GM21367 (cell line): ENCODE data around the gene APOL6.
"Not testable (repeated sequence)": the region's sequence is repeated elsewhere in the genome, so short reads cannot be mapped to it uniquely, and the experiment has no call there.

Source experiments
- ATAC-seq: cut with Tn5 transposase; IDR thresholded peaks from one replicate; pipeline ENCODE4 v1.9.1; 2021; ENCODE audit not compliant: unreplicated experiment

The APOL6 gene

DNA sequence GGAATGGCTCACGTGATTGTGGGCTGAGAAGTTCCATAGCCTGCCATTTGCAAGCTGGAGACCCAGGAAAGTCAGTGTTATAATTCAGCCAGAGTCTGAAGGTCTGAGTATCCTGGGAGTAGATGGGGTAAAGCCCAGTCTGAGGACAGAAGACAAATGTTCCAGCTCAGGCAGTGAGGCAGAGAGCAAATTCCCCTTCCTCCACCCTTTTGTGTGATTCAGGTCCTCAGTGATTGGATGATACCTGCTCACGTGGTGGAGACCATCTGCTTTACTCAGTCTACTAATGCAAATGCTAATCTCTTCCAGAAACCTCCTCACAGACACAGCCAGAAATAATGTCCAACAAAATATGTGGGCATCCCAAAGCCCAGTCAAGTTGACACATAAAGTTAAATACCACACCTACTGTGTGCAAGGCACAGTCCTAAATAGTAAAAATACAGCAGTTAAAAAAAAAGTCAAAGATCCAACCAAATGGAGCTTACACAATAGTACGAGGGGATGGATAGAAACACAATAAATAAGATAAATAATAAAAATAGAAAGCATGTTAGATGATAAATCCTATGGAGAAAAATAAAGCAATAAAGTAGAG lies 13.2 kb upstream of the APOL6 start:
- ATAC-seq = no peak

DNA sequence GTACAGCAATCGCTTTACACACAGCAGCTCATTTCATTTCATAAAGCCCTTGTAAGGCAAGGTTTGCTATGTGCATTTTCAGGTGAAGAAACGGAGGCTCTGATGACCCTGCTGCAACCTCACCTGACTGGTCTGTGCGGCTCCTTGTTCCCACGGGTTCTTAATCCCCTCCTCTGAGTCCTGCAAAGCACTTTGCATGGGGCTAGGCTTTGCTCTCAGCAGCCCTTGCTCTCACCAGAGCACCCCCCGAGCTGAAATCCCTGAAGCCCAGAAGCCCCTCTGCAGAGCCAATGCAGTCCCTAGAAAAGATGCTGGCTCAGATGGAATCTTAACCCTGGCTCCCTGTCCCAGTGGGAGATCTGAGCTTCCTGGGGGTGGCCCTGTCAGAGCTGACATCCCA lies 11.0 kb upstream of the APOL6 start:
- no peak for ATAC-seq

DNA sequence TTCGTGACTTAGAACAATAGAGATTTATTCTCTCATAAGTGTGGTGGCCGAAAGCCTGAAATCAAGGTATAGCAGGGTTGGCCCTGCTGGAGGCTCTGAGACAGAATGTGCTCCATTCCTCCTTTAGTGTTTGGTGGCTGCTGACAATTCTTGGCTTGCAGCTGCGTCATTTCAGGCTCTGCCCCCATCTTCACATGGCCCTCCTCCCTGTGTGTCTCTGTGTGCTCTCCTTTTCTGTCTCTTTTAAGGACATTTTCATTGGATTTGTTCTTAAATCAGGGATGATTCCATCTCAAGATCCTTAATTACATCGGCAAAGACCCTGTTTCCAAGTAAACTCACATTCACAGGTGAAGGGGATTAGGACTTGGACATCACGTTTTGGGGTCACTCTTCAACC lies 10.2 kb upstream of the APOL6 start:
- no peak for ATAC-seq

DNA sequence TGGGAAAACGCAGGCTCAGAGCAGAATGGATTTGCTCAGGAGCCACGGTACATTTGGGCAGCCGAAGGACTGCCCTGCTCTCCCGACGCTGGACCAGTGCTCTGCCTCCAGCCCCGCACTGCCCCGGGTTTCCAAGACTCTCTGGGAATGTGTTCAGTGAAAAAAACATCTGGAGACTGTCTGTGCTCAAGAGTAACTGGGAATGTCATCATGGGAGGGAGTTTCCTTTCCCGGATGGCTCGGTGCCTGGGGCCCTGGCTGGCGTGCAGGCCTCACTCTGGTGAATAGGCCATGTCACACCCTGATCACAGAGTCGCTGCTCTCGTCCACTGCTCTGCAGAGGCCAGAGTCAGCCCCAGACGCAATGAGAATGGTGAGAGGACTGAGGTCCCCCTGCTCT lies 9.8 kb upstream of the APOL6 start:
- no peak for ATAC-seq

DNA sequence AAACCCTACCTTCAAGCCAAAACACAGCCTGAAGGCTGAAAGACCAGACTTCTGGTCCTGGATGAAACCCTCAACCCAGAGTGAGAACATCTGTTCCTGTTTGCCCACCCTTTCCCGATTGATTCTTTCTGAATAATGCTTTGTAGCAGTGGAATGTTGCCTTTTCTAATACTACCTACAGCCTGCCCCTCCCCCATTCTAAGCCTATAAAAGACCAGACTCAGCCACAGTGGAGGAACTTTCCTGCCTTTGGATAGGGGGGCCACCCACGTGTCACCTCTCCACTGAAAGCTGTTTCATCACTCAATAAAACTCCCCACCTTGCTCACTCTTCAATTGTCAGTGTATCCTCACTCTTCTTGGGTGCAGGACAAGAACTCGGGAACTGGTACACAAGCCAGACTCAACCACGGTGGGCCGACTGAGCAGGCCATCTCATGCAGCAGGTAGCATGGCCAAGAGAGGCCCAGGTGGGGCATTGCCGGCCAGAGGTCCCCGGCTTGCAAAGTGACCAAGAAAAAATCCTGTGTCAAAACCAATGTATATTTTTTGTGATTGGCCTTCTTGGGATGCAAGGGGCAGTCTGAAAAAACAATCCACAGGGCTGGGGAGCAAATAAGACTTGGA lies 6.6 kb upstream of the APOL6 start:
- no peak for ATAC-seq

DNA sequence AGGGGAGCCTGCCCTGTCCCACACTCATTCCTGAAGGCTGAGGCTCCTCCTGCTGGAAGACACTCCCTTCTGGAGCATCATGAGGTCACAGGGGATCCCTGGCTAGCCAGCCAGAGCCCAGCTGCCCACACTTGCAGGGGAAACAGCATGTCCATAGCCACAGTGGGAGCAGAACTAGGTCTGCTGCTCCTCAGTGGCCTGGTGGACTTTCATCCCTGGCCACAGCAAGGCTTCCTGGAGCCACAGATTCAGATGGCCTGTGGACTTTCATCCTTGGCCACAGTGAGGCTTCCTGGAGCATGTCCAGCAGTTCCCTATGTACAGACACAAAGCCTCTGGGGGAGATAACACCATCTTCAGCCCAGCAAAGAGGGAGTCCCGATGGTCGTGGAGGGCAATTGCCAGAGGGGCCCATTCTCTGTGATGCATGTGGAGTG lies 5.9 kb upstream of the APOL6 start:
- ATAC-seq = no peak

DNA sequence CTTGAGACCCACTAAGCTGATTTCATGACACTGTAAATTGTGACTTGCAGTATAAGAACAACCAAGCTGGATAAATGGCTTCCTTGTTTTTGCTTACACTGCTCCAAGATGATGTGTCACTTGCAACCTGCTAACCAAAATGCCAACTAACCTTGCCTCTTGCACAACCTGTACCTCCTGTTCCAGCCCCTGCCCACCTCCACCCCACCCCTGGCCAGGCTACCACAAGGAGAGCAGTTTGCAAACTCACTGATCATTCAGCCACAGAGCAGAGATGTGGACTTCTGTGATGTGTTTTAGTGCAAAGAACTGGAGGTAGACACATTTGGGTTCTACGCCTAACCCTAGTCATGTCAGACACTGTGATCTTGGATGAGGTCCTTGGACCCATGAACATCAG lies 4.3 kb upstream of the APOL6 start:
- no peak for ATAC-seq

DNA sequence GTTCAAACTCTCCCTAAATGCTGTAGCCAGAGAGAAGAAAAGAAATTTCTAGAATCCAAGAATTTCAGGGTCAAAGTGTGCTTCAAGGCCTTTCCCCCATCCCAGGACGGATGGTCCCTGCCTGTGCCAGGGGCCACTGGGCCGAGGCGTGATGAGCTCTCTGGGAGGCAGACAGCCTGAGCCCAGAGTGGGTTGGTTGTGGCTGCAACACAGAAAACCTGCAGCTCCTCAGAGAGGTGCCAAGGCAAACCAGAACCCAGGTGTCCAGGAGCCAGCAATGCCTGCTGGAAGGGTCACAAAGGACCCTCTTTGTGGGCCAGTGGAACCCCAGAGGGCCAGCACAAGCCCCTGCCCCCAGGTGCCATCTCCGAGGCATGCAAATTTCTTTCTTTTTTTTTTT lies 2.6 kb upstream of the APOL6 start:
- ATAC-seq = no peak

DNA sequence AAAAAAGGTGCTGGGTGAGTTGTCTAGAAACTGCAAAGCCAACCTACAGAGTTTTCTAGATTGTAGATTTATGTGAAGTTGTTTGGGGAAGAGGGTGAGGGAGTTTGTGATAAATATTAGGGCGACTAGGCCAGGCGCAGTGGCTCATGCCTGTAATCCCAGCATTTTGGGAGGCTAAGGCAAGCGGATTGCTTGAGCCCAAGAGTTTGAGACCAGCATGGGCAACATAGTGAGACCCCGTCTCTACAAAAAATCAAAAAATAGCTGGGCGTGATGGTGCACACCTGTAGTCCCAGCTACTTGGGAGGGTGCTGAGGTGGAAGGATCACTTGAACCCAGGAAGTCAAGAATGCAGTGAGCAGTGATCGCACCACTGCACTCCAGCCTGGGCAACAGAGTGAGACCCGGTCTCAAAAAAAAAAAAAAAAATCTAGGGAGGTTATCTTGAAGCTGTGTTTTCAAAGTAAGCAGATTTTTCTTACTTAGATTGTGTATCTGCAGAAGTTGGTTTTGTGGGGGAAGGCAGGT lies 844 bp downstream of the APOL6 start:
- ATAC-seq = no peak

DNA sequence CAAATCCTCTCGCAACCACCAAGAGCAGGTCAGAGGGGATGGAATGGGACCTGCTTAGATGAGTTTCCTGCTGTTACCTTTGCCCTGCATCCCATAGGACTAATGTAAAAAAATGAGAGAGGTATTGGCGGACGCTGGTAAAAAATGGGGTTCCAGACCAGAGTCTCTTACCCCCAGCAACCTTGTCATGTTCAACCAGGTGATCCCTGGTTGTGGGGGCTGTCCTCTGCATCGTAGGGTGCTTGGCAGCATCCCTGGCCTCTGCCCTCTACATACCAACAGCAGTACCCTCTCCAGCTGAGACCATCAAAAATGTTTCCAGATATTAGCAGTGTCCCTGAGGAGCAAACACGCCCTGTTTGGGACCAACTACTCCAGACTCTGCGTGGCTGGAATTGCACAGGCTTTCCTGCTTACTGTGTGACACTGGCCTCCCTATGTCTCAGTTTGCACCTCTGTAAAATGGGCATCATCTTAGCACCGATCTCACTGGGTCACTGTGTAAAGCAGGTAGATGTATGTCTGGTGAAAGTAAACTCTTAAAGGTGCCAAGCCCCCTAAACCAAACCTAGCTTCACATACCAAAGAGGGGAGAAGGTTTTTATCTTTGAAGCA lies 1.5 kb downstream of the APOL6 start:
- ATAC-seq = no peak

DNA sequence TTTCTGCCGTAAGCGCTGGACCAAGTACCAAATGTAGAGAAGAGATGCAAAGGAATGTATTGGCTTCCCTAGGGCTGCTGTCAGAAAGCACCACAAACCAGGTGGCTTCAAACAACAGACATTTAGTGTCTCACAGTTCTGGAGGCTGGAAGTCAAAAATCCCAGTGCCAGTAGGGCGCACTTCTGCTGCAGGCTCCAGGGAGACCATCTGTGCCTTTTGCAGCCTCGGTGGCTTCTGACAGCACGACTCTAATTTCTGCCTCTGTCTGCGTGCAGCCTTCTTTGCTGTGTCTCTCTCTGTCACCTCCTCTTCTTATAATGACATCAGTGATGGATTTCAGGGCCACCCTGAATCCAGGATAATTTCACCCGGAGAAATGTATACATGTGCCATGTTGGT lies 2.8 kb downstream of the APOL6 start:
- no peak for ATAC-seq

DNA sequence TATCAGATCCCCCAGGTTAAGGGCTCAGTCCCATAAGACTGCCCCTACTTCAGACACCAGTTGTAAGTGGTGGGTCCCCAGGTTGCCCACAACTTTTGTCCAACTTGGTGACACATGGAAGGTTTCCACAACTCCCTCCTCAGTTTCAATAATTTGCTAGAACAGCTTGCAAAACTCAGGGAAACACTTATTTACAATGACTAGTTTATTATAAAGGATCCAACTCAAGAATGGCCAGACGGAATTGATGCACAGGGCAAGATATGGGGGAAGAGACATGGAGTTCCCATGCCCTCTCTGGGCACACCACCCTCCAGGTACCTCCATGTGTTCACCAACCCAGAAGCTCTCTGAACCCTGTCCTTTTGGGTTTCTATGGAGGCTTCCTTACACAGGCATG lies 5.6 kb downstream of the APOL6 start:
- no peak for ATAC-seq

DNA sequence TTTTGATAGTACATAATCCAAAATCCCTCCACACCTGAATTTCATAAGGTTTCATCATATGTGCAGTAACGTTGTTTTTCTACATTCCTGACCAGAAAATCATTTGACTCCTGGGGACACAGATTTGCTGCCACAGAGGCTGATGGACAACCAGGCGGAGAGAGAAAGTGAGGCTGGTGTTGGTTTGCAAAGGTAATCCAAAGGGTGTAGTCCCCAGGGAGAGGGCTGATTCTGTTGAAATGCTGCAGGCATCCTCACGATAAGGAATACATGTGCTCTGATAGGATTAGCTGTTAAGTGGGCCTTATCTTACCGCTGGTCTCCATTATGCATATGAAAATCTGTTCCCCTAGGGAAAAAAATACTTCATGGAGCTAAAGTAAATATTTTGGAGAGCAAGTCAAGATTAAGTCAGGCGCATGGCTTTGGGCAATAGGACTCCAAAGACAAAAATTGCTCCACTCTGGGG lies 8.1 kb downstream of the APOL6 start:
- no peak for ATAC-seq

DNA sequence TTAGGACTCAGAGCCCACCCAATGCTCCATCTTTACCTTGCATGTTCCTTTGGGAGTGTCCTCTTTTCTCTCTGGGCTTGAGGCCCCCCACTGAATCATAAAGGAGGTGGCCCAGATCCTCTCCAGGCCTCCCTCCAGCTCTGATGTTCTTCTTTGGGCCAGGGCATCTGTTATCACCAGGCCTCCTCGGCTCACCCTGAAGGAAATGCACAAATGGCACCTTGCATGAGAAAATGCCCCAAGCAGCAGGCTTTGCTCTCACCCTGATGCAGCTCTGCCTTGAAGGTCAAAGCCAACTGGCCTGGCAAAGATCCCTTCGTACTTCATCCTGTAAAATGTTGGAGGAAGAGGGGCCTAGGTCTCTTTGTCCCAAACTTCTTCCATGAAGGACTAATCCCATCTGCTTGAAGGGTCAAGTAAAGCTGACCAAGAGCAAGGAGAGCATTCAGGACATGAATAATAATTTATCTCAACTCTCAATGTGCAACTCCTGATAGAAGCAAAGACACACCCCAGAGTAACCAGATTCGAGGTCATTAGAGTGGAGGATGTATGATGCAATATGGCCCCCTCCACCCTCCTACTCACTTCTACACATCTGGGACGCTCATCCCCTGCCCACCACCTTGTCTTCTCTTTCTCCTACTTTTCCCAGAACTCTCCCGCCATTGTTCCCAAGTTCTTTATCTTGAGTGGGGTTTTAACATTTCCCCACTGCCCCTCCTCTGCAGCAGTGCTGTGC lies 9.5 kb downstream of the APOL6 start:
- no peak for ATAC-seq

DNA sequence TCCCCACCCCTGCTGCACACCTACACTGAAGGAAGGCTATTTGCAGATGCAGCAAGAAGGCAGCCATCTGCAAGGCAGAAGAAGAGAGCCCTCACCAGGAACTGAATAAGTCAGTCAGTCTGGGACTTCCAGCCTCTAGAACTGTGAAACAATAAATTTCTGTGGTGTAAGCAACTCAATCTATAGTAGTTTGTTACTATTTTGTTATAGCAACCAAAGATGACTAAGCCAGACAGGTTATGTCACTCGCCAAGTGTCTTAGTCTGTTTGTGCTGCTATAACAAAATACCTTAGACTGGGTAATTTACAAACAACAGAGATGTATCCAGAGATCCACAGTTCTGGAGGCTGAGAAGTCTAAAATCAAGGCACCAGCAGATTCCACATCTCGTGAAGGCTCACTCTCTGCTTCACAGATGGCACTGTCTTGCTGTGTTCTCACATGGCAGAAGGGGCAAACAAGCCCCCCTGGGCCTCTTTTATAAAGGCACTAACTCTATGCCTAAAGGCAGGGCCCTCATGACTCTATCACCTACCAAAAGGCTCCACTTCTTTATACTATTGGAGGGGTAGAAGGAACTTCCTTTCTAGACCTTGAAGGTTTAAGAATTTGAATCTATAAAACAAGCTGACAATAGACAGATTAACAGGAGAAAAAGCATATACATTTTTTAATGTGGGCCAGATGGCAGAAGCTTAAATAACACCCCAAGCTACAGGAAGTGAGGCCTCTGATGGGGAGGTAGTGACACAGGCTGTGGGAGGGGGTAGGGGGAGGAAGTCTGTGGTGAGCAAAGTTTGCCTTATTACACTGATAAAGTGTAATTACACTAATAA lies 12.3 kb downstream of the APOL6 start:
- no peak for ATAC-seq

DNA sequence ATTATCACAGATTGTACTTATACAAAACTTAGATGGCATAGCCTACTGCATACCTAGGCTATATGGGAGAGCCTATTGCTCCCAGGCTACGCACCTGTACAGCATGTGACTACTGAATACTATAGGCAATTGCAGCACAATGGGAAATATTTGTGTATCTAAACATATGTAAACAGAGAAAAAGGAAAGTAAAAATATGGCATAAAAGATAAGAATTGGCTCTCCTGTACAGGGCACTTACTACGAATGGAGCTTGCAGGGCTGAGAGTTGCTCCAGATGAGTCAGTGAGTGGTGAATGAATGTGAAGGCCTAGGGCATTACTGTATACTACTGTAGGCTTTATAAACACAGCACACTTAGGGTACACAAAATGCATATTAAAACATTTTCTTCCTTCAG lies 13.2 kb downstream of the APOL6 start:
- no peak for ATAC-seq

DNA sequence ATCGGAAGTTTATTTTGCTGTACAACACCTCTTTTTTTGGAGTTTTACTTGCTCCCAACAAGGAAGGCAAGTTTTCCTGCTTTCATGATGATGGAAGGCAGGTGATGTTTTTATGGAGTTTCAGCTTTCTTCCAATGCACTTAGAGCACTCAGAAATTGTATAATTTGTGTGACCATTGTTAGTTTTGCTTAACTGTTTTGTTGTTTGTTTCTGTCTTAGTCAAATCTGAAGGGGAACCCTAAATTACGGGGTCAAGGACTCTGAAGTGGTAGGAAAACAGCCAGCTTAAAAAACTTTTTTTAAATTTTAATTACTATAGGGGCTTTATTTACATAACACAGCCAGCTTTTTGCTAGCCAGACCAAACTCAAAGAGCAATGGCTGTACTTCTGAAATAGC lies 14.7 kb downstream of the APOL6 start:
- no peak for ATAC-seq

DNA sequence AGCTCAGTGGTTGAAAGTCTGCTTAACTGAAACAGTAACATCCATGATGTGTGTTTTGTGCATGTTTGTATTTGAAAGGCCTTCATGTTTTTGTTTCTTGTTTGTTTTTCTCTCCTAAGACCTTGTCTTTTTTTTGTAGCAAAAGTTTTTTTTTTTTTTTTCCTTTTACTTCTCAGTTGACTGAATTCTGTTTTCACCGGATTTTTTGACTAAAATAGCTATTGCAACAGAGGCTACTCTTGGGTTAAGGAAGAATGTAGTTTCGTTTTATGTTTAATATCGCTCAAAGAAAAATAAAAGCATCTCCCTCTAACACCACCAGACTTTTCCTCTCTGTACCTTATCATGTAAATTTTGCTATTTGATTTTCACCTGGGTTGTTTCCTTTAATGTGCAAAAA lies 15.1 kb downstream of the APOL6 start:
- ATAC-seq = no peak

DNA sequence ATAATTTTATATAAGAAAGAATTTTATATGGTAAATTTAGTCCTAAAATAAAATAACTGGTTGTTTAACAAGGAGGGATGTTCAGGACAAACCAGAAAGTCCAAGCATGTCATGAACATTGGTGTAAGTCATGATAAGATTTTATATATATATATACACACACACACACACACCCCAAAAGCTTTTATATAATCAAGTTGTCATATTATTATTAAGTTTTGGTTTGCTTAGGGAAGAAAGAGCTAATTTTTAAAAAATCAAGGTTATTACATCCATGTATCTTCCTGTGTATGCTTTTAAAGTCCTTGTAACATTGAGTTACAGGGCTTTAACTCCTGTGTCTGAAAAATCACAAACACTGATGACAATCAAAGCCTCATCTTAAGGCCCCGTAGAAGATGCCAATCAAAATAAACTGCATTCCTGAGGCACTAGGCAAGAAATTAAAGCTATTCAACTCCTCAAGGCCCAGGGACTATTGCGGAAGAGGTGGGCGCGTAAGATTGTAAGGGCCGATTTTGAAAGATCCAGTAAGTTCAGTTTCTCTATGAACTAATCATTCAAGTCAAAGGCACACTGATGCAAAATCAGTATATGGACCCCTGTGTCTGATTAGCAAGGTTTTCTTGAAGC lies 16.8 kb downstream of the APOL6 start:
- no peak for ATAC-seq

DNA sequence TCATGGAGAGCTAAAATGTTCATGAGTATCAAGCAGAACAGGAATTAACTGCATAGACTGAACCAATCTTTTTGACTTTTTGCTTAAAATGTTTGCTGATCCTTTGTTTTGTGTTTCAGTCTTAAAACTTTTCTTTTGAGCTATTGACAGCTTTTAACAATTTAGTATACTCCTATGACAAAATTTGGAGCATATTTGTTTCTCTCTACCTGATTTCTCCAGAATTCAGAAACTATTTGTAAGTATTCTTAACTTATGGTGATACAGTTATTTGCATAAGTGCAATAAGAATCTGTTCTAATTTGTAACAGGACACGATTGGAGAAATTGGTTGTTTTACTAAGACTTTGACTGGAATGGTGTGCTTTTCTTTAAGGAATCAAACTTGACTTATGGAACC lies 18.5 kb downstream of the APOL6 start:
- not testable (repeated sequence) for ATAC-seq
